HL-60/S4 treated with phorbol 12-myristate 13-acetate at 8.2 ng/mL for 4 days and 3 days (cell line): ENCODE results near the gene SORD.
"Not testable (repeated sequence)": the region's sequence is repeated elsewhere in the genome, so short reads cannot be mapped to it uniquely, and the experiment has no call there.

Experiments
- in situ Hi-C: fragments of 300-500 bp; cut with MboI; formaldehyde crosslinking; loops from 2 replicates; pipeline ENCODE4 v1.15.0; 2022; ENCODE audit warnings: low sequenced_read_pairs

Gene SORD

DNA sequence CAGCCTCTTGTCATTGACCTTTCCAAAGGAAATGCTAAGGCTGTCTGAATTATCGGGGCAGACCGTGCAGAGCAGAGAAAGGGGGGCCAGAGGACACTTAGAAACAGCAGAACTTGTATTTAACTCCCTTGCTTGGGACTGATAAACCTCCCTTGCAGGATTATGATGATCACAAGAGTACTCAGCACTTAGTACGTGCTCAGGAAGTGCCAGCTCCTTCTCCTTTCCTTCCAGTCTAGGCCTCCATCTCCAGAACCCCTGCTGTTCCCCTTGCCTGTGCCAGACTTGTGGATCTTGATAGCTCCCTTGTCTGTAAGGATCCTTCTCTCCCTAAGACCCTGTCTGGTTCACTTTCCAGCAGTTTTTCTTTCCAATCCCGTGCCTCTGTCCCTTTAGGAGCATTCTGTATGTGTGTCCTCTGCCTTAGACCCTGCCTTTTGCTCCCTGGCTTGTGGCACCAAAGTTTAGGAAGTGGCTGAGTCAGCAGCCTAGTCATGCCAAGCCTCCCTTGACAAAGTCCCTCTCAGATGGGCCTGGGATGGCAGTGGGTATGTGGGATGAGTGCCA, 747 bp downstream of the SORD start:
- in situ Hi-C loops: no loop called here

DNA sequence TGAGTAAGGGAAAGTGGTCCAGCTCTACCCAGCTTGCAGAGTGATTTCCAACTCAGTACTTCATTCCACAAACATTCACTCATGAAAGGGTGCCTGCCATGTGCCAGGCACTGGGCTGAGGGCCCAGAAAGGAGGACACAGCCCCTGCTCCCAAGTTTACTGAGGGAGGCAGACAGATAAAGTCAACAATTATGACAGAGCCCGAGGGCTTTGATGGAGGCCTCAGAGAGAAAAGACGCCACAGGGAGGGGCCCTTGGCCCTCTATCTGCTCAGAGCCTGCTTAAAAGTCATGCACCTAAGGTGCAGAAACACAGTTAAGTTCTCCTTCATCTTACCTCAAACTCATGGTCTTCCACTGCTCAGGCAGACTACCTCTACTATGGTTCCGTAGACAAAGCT, 1.7 kb downstream of the SORD start:
- in situ Hi-C loops: not testable (repeated sequence)

DNA sequence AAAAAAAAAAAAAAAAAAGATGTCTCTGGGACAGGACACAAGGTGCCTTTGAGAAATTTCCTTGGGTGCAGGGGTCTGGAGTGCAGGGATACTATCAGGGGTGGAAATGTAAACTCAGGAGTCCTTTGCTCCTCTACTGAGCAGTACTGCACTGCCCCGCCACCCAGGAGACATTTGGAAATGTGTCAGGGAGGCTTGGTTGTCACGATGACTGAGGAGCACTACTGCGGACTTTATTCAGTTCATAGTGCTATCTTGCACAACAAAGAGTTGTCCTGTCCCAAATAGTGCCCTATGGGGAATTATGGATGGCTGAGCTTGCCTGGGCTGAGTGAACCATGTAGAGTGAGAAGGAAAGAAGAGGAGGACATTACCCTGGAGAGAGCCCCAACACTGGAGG, 2.6 kb downstream of the SORD start:
- in situ Hi-C loops: not testable (repeated sequence)

DNA sequence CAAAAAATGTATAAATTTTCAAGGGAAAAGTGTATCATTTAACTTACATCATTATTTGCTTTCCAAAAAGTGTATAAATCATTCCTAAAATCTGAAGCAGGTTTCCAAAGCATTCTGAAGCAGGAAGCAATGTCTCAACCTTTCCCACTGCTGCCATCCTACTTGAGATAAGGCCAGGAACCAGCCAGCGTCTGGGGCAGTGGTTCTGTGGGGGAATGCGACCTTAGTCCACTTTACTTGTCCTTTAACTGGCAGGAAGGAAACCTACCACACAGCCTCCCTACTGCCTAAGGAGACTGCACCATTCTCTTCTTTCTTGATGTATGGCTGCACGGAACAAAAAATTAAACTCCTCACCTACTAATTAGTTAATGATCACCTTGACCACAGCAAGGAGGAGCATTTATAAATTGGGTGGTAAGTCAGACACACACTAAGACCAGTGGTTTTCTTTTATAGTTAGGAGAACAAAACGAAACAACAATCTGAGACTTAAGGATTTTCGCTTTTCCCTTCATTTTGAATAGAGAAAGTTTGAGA, 3.7 kb downstream of the SORD start:
- in situ Hi-C loops: no loop called here

DNA sequence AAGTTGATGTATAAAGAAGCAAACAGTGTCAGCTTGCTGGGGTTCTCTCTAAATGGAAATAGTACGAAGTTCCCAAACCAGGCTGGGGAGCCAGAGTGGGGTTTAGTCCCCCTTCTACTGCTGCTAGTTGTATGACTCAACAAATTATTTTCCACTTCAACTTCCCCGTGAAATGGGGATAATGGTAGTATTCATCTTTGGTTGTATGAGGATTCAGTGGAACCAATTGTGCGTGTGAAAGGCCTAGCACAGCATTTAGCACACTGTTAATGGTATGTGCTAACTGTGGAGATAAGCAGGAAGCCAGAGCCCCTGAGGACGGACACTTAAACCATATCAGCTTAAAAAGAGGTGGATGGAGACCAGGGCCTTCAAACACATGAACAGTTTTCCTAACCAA, 4.2 kb downstream of the SORD start:
- in situ Hi-C loops: no loop called here

DNA sequence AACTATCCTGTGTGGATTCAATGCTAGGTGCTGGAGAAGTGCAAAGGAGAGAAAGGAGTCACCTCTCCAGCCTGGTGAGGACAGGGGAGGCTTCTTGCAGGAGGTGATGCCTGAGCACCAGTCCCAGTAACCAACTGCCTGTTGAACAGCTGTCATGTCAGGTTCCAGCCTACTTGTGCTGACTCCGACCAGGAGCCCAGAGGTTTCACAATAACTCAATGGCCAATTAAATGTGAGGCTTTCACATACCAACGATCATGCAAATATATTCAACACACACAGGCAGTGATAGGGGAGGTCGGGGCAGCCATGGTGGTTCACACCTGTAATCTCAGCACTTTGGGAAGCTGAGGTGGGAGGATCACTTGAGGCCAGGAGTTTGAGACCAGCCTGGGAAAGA, 7.7 kb downstream of the SORD start:
- in situ Hi-C loops: no loop called here

DNA sequence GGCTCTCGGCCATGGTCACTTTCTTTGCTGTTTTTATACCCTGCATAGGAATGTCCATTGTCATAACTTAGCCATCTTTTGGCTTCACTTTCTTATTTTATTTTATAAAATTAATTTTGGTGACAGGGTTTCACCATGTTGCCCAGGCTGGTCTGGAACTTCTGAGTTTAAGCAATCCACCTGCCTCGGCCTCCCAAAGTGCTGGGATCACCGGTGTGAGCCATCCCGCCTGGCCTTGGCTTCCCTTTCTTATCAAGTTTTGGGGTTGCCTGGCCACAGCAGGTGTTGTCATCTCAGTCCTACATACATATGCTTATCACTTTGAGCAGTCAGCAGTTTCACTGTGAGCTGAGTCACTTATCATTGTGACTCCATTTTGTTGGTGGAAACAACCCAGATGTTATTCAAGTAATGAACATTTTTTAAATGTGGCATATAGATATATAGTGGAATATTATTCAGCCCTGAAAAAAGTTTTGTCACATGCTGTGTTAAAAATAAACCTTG, 8.6 kb downstream of the SORD start:
- in situ Hi-C loops: not testable (repeated sequence)

DNA sequence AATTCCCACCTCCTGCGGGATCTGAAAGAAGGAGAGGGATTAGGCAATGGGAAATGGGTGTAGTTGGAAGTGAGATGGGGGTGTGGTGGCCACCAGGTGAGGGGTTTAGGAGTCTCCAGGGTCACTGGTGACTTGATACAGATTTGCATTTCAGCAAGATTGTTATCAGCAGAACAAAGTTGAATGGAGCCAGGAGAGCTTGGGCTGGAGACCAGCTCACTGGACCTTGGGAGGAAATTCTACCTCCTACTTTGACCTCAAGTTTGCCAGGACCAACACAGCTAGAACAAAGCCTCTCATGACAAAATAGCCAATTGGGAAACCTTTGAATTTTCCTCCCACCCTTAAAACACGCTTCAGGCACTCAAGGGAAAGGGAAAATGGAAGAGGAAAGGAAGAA, 9.5 kb downstream of the SORD start:
- in situ Hi-C loops: not testable (repeated sequence)

DNA sequence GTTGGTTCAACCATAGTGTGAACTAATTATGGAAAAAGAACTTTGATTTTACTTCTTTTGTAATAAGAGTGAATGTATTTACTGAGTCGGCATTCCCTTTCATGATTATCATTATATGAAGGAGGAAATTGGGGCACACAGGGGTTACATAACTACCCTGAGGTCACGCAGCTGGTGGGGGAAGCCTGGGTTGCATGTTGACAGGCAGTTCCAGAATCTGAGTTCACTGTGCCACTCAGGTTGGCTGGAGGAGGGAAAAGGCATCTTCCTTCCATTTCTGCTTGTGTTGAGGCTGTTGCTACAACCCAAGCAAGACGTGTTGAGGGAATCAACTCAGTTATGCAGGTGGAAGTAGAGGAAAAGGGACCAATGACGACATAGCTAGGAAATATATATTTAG, 11.1 kb downstream of the SORD start:
- in situ Hi-C loops: not testable (repeated sequence)

DNA sequence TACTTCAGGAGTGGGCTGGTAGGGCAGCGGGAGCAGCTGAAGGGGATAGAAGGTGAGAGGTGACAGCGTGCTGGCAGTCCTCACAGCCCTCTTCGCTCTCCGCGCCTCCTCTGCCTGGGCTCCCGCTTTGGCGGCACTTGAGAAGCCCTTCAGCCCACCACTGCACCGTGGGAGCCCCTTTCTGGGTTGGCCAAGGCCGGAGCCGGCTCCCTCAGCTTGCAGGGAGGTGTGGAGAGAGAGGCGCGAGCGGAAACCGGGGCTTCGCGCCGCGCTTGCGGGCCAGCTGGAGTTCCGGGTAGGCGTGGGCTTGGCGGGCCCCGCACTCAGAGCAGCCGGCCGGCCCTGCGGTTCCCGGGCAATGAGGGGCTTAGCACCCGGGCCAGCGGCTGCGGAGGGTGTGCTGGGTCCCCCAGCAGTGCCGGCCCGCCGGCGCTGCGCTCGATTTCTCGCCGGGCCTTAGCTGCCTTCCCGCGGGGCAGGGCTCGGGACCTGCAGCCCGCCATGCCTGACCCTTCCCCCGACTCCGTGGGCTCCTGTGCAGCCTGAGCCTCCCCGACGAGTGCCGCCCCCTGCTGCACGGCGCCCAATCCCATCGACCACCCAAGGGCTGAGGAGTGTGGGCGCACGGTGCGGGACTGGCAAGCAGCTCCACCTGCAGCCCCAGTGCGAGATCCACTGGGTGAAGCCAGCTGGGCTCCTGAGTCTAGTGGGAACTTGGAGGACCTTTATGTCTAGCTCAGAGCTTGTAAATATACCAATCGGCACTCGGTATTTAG, 11.8 kb downstream of the SORD start:
- in situ Hi-C loops: not testable (repeated sequence)

DNA sequence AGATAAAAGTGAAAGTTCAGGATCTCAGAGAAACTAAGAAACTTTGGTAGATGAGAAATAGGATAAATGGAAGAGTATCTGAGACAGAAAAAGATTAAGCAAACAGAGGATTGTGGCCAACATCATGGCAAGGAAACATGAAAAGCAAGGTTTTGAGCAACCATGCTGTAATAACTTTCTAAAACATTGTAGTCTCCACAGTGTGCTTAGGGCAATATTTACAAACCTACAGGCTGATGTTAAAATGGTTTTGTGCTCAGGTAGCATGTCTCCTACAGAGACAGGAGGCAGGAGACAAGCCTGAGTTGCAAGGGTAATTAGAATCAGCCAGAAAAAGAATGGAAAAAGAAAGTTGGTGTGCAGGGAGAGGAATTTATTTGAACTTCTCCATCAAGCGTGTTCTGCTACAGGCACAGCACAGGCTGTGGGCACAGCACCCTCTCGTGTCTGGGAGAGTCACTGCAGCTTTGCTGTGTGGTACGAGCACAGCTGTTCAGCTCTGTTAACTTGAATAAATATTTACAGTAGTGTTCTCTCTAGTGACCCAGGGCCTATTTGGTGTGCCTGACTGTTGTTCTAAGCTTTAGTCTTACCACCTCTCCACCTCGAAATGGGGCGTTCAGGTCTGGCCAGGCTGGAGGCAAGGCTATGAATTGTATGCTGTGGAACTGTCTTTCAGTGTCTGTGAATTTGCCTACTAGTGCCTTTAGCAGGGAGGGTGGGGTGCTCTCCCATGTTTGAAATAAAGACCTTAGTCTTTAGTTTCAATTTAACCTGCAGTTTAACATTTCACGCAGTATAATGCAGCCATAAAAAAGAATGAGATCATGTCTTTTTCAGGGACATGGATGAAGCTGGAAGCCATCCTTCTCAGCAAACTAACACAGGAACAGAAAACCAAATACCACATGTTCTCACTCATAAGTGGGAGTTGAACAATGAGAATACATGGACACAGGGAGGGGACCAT, 14.1 kb downstream of the SORD start:
- in situ Hi-C loops: not testable (repeated sequence)

DNA sequence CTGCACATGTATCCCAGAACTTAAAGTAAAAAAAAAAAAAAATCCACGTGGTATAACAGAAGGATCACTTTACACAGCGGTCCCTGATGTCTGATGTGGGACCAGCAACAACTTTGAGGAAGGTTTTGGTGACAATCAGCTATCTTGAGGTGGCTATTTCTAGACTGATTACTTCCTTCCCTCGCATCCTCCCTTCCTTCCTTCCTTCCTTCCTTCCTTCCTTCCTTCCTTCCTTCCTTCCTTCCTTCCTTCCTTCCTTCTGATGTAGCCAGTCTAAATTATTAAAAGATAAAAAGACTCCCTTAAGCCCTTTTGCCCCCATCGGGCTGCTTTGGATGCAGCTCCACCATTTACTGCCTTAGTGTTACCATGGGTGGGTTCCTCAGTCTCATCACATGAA, 14.9 kb downstream of the SORD start:
- in situ Hi-C loops: no loop called here

DNA sequence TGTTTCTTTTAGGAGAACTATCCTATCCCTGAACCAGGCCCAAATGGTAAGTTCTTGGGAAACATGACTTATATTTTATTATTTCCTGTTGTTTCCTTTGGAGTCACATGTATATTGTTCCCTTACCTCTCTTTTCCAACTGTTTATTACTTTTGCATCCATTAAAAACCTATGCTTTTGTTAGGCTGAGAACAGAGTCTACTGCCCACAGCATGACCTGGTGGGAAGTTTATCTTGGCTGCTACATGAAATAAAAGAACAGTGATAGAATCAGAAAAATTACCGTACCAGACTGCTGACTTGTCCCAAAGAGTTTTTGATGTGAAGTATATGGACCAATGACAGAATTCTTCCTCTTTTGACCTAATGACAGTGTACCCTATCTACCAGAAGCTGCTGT, 17.4 kb downstream of the SORD start:
- in situ Hi-C loops: not testable (repeated sequence)

DNA sequence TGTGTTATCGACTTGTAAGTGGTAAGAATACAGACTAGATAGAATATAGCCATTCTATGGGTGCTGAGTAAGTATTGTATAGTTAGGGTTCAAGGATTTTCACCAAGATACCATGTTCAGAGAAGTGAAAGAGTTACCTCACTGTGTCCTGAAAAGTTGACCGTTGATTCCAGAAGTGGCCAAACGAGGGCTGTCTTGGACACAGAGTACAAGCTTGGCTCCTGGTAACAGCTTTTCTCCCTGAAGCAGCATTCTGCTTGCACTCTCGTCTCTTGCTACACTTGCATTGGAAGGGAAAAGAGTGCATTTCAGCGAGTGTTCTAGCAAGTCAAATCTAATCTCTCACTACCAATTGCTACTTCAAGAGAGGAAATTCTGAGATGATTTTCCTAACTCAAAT, 18.5 kb downstream of the SORD start:
- in situ Hi-C loops: not testable (repeated sequence)

DNA sequence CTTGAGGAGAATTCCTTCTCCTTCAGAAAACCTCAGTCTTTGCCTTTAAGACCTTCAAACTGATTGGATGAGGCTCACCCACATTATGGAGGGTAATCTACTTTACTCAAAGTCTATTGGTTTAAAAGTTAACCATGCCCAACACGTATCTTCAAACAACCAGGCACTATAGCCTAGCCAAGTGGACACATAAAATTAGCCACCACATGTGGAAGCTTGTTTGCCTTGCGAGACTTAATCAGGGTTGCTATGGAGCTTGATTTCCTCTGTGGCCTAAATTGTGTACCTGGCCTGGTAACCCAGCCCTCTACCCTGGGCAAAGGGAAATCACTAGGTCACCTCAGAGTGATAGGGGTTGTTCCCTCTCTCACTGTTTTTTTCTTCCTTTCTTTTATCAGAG, 19.9 kb downstream of the SORD start:
- in situ Hi-C loops: not testable (repeated sequence)

DNA sequence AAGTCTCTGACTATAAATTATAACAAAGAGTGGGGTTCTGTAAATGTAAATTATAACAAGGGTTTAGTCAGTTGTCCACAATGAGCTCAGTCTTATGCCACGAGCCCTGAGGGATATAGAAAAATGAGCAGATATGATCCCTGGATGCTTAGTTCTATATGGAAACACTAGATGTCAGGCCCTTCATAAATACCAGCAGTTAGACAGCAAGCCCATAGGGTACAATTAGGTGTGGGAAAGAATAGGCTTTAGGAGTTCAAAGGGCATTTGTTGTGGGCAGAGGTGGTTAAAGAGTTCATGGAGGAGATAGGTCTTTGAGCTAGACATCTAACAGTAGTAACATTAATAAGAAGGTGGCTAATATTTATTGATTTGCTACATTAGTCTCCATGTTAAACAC, 21.3 kb downstream of the SORD start:
- in situ Hi-C loops: not testable (repeated sequence)

DNA sequence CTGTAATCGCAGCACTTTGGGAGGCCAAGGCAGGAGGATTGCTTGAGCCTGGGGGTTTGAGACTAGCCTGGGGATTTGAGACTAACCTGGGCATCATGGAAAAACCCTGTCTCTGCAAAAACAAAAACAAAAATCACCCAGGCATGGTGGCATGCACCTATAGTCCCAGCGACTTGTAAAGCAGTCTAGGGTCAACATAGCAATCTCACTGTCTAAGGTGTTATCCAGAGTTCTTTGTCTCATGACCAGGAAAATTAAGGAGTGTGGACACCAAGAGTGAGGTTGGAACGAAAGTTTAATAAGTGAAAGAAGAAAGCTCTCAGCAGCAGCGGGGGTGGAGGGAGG, 25.4 kb downstream of the SORD start:
- in situ Hi-C loops: not testable (repeated sequence)

DNA sequence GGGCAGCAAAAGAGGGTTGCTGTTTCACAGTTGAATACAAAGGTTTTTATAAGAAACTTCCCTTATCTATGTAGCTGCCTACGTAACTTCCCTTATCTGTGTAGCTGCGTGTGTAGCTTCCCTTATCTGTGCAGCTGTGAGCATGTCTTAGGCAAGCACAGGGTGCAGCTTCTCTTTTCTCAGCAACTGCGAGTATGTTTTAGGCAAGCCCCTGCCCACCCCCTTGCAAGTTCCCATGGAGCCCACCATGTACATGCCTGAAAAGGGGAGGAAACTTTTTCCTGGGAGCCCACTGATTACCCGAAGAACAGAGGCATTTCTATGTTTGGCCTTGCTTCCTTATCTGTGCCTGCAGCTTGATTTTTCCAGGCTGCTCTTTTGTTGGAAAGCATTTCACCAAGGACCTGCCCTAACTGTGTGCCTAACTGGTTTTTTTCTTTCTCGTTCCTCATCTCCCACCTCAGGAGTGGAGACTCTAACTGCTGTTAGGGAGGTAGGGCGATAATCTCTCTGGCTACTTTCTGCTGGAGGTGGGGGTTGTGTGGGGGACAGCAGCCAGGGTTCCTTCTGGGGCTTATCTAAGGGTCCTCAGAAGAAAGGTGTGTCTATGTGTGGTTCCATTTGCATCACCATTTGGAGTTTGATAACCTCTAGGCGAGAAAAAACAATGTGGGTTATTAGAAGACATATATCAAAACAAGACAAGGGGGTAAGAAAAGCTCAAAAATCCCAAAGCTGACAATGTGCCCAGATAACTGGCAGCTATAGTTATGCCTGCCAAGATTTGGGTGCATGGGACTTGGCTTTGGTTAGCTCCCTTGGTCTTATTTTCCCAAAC, 26.0 kb downstream of the SORD start:
- in situ Hi-C loops: no loop called here

DNA sequence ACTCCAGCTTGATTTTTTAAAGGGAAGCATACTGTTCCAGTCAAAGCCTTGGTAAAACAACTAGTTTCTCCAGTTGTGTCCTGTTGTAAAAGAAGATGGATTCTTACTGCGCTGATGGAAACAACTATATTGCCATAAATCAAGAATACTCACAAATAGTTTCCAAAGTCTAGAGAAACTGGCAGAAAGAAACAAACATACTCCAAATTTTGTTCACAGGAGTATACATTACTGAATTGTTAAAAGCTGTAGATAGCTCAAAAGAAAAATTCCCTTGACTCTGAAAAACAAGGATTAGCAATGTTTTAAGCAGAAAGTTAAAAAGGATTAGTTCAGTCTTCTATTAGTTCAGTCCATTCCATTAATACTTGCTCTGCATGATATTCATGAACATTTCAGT, 27.6 kb downstream of the SORD start:
- in situ Hi-C loops: no loop called here

DNA sequence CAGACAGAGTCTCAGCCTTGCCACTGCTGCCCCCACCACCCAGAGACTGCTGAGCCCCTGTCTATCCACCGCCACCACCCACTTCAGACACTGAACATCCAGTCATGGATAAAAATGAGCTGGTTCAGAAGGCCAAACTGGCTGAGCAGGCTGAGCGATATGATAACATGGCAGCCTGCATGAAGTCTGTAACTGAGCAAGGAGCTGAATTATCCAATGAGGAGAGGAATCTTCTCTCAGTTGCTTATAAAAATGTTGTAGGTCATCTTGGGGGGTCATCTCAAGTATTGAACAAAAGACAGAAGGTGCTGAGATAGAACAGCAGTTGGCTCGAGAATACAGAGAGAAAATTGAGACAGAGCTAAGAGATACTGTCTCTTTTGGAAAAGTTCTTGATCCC, 29.7 kb downstream of the SORD start:
- in situ Hi-C loops: not testable (repeated sequence)
